HG03280 (cell line): Measurements from ENCODE around the gene TMEM154.

Source experiments
- ATAC-seq: cut with Tn5 transposase; IDR thresholded peaks from one replicate; pipeline ENCODE4 v1.9.1; 2021; ENCODE audit warnings: mild to moderate bottlenecking, moderate library complexity; ENCODE audit not compliant: unreplicated experiment

TMEM154 gene

GRCh38 chr4:152598454-152598853 is 81.3 kb downstream of the TMEM154 start:
- ATAC-seq, result no peak

- ATAC-seq, result peak; percentile 67
These were observed 84.5 kb downstream of the TMEM154 start for GRCh38 chr4:152594978-152595925.

DNA sequence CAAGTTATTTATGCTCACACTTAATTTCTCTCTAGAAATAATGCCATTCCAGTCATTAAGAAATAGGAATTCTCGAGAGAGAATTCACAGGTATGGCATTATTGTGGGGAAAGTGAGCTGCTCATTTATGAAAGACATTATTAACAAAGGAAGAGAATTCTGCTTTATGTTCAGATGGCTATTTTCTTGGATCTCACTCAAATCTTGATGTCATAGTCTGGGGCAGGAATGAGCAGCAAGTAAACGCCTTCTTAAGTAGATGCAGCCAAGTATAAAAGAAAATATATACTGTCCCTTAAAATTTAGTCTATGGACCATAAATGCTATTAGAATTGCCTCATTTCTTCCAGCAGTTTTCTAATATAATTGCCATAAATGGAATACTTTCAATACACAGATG is 85.7 kb downstream of the TMEM154 start:
- no peak for ATAC-seq

DNA sequence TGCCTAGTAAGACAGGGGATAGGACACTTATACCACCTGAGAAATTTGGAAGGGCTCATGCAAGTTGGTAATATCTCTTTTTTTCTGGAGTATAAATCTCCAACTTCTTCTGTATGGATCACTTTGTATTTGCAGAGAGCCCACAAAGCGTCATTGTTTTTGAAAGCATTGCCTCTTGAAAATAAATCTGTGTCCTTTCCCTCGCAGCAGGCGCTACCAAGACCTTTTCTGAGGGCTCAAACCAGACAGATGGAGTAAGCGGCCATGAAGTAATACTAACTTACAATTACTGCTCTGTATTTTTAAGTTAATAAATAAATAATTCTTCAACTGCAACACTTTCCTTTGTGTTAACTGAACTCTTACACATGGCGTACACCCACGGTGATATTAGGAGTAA is 87.9 kb downstream of the TMEM154 start:
- ATAC-seq, result no peak

DNA sequence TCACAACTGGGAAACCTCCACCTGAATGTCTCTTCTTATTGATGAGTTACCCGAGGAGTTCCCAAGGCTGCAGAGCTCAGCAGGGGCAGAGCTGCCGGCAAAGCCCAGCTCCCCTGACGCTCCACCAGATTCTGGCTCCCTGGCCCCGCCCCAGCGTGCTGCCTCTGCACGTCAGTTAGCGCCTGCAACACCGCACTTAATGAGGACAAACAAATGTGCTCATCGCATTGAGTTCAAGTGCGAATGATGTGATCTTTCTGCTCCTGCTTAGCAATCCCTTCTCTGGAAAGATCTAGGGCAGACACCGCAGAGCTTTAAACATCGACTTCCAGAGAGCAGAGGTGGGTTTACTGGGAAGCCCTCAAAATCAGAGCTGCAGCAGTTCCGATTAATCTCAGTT is 88.4 kb downstream of the TMEM154 start:
- no peak for ATAC-seq

DNA sequence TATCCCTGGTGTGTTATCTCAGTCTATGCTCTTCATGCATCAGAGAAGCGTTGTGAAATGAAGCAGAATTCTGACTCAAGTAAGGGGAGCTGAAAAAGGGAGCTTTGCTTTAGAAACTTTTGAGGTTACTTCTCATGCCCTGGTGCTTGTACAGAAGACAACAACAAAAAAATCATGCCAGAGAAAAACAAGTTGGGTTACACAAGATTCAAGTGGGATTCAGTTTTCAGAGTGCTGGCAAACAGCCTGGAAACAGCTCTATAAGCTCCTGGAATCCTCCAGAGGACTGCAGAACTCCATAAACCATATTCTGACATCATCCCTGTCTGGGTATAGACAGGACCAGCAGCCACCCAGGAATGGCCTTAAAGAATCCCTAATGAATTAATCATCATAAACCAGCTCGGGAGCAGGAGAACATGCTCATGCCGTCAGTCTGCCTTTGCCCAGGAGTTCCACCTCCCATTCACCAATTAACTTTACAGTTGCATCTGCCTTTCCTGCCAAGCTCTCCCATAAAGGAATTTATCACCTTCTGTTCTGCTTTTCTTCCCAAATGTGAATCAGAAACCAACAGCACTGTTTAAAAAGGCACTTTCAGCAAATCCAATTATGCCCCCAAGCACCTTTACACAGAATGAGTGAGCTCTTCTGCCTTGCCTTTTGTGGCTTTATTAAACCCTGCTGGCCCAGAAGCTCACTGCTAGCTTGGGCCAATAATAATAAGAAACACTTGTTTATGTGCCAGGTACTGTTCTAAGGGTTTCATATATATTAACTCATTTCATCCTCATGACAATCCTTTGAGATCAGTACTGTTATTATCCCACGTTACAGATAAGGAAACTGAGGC is 89.4 kb downstream of the TMEM154 start:
- no peak for ATAC-seq

- ATAC-seq, result no peak
These were observed 90.9 kb downstream of the TMEM154 start for GRCh38 chr4:152588869-152589268.

DNA sequence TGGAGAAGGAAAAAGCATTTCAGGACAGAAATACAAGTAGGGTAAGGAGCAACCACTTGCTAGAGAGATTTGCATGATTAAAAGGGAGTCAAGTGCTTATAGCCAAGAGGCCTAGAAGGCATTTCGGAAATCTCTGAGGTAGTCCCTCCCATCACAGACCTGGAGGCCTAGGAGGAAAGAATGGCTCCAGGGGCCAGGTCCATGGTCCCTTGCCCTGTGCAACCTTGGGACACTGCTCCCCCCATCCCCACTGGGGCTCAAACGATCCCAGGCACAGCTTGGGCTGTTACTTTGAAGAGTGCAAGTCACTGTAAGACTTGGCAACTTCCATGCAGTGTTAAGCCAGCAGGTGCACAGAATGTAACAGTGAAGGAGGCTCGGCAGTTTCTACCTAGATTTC is 92.7 kb downstream of the TMEM154 start:
- no peak for ATAC-seq

DNA sequence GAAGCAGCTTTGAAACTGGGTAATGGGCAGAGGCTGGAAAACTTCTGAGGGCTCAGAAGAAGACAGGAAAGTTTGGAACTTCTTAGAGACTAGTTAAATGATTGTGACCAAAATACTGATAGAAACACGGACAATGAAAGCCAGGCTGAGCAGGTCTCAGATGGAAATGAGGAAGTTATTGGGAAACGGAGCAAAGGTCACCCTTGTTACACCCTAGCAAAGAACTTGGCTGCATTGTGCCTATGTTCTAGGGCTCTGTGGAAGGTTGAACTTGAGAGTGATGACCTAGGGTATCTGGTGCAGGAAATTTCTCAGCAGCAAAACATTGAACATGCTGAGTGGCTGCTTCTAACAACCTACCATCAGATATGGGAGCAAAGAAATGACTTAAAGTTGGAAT is 93.1 kb downstream of the TMEM154 start:
- no peak for ATAC-seq

GRCh38 chr4:152585023-152585441 is 94.8 kb downstream of the TMEM154 start:
- ATAC-seq, result peak; percentile 77

- no peak for ATAC-seq
These were observed 98.1 kb downstream of the TMEM154 start for GRCh38 chr4:152581536-152582160.

DNA sequence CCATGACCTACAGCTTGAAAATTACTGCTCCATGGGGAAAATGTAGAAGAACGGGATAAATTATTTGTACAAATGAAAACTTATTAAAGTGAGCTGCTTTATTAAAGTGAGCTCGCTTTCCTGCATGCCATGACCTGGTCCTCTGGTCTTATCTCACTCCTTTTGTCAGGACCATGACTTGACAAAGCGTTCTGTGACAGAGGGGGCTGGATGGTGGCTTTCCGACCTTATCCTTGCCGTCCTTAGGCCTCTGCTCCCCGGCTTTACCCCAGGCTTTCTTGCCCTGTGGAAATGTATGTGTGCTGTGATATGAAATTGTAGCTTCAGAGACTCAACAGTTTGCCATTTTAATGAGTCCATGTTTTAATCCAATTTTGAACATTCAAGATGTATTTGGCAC is 99.9 kb downstream of the TMEM154 start:
- no peak for ATAC-seq

DNA sequence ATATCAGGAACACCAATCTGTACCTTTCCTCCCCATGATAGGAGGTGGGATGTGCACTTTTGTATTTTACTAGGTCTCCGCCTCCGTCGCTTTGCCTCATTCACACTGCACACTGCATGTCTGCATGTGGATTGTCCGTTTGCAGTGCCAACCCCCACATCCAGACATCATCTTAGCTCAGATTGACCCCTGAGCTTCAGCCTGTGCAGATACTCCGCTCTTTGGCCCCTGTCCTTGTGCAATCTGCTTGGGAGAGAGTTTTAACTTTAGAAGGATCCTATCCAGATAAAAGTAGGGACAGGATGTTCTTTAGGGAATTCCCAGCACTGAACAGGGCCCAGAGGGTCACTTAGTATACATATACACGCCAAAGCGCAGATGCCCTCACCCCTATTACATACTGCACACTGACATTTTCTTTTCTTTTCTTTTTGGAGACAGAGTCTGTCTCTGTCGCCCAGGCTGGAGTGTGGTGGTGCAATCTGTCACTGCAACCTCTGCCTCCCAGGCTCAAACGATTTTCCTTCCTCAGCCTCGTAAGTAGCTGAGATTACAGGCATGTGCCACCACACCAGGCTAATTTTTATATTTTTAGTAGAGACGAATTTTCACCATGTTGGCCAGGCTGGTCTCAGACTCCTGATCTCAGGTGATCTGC is 100.6 kb downstream of the TMEM154 start:
- ATAC-seq, result no peak

DNA sequence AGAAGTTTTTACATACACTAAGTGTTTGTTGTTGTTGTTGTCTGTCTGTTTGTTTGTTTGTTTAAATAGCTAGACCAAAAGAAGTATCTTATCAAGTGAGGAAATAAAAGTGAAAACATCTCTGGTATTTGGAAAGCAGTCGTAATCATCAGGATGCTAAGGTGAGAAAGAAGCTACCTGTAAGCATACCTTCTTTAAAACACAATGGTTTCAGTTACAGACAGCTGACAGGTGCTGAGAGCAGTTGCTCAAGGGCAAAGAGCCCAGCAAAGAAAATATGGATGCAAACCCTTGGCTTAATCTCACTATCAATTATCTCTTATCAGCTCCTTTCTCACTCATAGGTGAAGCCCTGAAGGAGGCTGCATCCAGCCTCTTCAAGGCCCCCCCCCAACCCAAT is 101.1 kb downstream of the TMEM154 start:
- ATAC-seq, result no peak

DNA sequence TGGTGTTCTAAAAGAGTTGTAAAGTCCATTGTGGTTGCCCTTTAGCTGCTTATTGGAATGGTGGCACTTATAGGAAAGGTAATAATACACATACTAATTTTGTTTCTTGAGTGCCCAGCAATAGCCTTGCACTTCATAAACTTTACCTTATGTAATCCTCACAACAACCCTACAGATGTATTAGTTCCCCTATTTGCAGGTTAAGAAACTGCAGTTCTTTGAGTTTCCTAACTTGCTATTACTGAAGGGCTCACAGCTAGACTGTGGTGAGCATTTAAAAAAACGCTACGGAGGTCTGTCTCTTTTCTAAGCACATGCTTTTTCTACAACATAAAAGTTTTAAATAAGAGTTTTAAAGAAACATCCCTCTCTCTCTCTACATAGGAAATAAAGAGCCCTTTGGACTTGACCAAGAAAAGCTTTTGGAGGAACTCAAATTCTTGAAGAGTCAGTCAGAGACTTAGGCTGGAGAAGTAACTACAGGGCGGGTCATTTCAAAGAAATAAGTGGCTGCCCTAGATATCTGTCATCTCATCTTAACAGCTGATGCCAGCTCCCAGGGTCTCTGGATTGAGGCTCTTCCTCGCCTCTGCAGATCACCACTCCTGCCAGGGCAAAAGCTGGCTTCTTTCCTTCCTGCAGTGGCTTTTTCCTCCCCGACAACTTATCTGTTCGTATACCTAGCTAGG is 101.9 kb downstream of the TMEM154 start:
- ATAC-seq, result peak; percentile 97

GRCh38 chr4:152575533-152575932 is 104.3 kb downstream of the TMEM154 start:
- no peak for ATAC-seq

DNA sequence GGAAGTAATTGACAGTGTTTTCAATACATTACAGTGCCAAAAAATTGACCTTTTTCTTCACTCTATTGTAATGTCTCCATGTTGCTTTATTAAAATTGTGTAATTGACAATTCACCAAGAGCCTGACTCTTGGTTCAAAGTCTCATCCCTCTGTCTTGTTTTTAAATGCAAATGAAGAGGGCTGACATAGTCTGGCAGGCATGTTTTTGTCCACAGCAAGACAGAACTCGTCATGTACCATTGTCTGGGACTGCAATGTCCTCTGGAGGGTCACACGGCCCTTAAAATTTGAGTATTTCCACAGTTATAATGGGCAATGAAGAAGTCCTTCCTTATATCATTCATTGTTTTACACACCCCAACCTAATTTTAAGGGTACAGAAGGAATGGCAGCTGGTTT is 105.9 kb downstream of the TMEM154 start:
- ATAC-seq, result no peak

DNA sequence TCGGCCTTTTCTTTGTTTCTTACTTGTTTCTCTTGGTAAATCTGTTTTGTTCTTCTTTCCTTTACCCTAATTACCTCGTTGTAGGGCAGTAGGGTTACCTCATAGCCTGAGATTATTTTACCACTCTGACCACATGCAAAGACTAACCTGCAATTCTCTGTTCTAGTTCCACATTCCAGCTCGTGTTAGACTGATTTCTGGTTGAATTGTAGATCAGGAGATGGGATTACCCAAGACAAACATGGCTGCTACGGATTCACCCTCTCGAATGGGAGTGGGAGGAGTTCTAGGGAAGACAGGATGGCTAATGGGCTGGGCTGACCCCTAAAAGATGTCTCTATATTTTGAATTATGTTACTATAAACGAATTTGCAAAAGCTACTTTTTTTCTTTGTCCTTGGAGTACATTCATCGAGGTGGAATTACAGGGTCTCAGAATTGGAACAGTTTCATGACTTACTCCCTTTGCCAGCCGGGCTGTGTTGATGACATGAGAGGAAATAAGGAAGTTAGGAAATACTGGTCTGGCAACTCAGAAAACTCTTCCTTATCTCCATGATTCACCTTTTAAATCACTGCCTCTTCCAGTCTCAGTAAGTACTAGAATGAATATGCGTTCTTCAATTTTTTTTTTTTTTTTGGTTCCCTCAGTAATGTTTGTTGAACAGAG is 107.2 kb downstream of the TMEM154 start:
- peak; percentile 75 for ATAC-seq

DNA sequence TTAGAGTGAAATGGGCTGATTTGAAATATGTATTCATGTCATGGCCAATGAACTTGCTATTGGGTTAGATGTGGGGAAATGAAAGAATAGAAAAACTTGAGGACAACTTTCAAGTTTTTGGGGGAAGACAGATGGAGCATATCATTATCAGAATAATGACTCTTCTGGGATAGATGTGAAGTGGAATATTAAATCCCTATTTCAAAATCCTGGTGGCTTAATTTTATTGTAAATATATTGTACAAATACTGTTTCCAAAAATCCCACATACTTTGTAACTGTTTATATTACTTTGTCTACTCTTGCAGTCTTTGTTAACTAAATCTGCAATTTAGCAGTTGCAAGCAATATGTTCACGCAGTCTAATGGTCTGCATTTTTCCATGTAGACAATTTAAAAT is 108.0 kb downstream of the TMEM154 start:
- ATAC-seq, result no peak

DNA sequence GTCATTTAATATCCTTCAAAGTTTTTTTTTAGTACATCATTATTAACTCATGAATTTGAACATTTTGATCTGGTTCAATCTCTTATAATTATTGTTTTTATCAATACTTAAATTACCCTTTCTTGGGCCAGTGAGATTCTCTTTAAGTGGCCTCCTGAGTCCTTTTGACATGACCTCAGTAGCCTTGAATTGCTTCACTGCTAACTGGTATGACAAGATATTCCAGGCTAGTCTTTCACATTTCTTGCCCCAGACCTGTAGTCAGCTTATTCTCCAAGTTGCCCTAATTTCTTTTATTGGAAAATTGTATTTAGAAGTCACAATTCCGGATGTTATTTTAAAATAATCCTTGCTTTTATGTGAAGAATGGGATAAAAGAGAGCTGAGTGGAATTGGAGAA is 108.5 kb downstream of the TMEM154 start:
- ATAC-seq, result no peak
